ENCODE measurements around the gene VEPH1. TPM values are rescaled to one million over a fixed set of nuclear protein-coding genes. Genes with fewer than 3 reads are reported as not detected.

VEPH1 gene
- total RNA-seq, 1 donor from 2014 or later = 2.2 TPM

DNA sequence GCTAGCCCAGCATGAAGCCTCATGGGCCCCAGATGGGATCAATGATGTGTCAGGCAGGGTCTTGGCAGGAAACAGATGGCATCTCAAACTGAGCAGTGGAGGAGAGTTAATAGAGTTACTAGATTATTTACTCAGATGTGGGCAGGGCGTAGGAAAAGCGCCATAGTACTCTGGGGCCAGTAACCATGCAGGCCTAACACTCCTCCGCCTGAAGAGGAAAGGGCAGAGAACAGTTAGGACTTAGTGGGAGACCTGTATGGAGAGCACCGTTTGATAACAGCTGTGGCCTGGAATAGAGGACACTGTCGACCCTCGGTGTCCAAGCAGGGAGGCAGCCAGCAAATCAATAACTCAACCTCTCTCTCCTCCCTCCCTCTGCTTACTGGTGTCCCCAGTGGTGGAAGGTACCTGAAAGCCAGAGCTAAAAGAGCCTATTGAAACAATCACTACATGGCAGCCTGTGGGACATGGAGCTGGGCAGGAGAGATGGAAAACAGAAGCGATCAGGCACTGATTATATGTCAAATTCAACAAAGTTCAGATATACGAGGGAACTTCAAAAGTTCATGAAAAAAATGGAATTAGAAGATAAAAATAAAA is 231.8 kb downstream of the VEPH1 start:
- no peak overlapping the region for H3K27ac Mint-ChIP-seq (ENCODE audit: unreplicated experiment)
- no peak for DNase-seq (ENCODE audit: low spot score)
- H3K4me3 Mint-ChIP-seq (ENCODE audit: unreplicated experiment) = no peak overlapping the region
- H3K36me3 Mint-ChIP-seq (ENCODE audit: low read depth) = no peaks in the 10 kb centered on the region
- no peaks in the 10 kb centered on the region for H3K9me3 Mint-ChIP-seq (ENCODE audit: low read depth)
- no peaks in the 10 kb centered on the region for H3K27me3 Mint-ChIP-seq (ENCODE audit: low read depth)
- H3K4me1 Mint-ChIP-seq (ENCODE audit: low read depth) = no peaks in the 10 kb centered on the region
- TF ChIP-seq, protein P1, sequence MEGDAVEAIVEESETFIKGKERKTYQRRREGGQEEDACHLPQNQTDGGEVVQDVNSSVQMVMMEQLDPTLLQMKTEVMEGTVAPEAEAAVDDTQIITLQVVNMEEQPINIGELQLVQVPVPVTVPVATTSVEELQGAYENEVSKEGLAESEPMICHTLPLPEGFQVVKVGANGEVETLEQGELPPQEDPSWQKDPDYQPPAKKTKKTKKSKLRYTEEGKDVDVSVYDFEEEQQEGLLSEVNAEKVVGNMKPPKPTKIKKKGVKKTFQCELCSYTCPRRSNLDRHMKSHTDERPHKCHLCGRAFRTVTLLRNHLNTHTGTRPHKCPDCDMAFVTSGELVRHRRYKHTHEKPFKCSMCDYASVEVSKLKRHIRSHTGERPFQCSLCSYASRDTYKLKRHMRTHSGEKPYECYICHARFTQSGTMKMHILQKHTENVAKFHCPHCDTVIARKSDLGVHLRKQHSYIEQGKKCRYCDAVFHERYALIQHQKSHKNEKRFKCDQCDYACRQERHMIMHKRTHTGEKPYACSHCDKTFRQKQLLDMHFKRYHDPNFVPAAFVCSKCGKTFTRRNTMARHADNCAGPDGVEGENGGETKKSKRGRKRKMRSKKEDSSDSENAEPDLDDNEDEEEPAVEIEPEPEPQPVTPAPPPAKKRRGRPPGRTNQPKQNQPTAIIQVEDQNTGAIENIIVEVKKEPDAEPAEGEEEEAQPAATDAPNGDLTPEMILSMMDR (IDR thresholded peaks at IDR 0.05) = no peak

GRCh38 chr3:157268026-157268425 is 235.2 kb downstream of the VEPH1 start:
- Mint-ChIP-seq H3K4me3 (ENCODE audit: unreplicated experiment) (no peak overlapping the region), H3K27ac (ENCODE audit: unreplicated experiment) (no peak overlapping the region)
- TF ChIP-seq, protein P1 (IDR thresholded peaks at IDR 0.05) = no peak

GRCh38 chr3:157265931-157266330 is 237.3 kb downstream of the VEPH1 start:
- Mint-ChIP-seq H3K4me1 (ENCODE audit: low read depth) (peaks cover 14% of the 10 kb centered on the region), H3K9me3 (ENCODE audit: low read depth) (peaks cover 2% of the 10 kb centered on the region), H3K4me3 (ENCODE audit: unreplicated experiment) (no peak overlapping the region), H3K27me3 (ENCODE audit: low read depth) (no peaks in the 10 kb centered on the region), H3K27ac (ENCODE audit: unreplicated experiment) (no peak overlapping the region), H3K36me3 (ENCODE audit: low read depth) (peaks cover 1% of the 10 kb centered on the region)
- DNase-seq (ENCODE audit: low spot score) = no peak
- TF ChIP-seq, protein P1 (IDR thresholded peaks at IDR 0.05) = no peak

More at GRCh38 chr3:157268026-157268425, 235.2 kb downstream of the VEPH1 start:
- Mint-ChIP-seq H3K36me3 (ENCODE audit: low read depth) (peaks cover 1% of the 10 kb centered on the region), H3K9me3 (ENCODE audit: low read depth) (peaks cover 2% of the 10 kb centered on the region), H3K4me1 (ENCODE audit: low read depth) (peaks cover 5% of the 10 kb centered on the region), H3K27me3 (ENCODE audit: low read depth) (no peaks in the 10 kb centered on the region)
- no peak for DNase-seq (ENCODE audit: low spot score)

DNA sequence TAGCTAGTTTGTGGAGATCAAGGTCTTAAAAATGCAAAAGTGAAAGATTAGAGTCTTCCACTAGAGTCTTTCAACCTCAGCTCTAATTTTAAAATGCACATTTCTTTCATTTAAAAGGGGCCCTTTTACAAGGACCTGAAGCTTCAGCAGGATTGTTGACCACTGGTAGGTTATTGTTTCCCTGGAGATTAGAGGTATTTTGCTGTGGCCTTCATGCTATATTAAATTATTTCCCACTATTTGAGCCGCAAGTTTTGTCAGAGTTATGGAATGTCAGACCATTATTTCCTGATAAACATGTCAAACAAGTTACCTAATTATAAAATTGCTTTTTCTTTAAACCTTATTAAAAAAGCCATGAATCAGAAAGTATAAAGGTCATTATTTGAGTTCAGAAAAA is 240.2 kb downstream of the VEPH1 start:
- no peak for DNase-seq (ENCODE audit: low spot score)
- TF ChIP-seq, protein P1 (IDR thresholded peaks at IDR 0.05) = no peak
- H3K27ac Mint-ChIP-seq (ENCODE audit: unreplicated experiment) = no peak overlapping the region
- no peak overlapping the region for H3K4me3 Mint-ChIP-seq (ENCODE audit: unreplicated experiment)
- H3K4me1 Mint-ChIP-seq (ENCODE audit: low read depth) = peaks cover 17% of the 10 kb centered on the region
- peaks cover 1% of the 10 kb centered on the region for H3K36me3 Mint-ChIP-seq (ENCODE audit: low read depth)
- H3K27me3 Mint-ChIP-seq (ENCODE audit: low read depth) = no peaks in the 10 kb centered on the region
- H3K9me3 Mint-ChIP-seq (ENCODE audit: low read depth) = peaks cover 2% of the 10 kb centered on the region

DNA sequence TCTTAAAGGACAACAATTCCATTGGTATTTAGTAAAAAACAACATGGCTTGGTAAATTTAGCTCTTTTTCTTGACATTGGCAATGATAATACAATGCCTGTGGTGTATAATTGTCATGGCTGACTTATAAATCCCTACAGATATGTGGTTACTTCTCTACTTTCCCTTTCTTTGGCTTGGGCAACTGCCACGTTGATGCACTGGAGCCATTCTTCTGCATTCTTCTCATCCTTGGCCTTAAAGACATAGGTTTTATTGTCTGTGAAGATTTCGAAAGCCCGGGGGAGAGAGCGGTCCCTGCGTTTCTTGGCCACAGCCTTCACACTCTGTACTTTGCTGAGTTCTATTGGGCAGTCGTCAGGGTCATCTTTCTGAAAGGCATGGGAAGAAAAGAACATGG is 242.2 kb downstream of the VEPH1 start:
- Mint-ChIP-seq H3K9me3 (ENCODE audit: low read depth) (no peaks in the 10 kb centered on the region), H3K4me3 (ENCODE audit: unreplicated experiment) (no peak overlapping the region), H3K27me3 (ENCODE audit: low read depth) (no peaks in the 10 kb centered on the region), H3K4me1 (ENCODE audit: low read depth) (peaks cover 26% of the 10 kb centered on the region), H3K27ac (ENCODE audit: unreplicated experiment) (peak overlapping the region; percentile 19), H3K36me3 (ENCODE audit: low read depth) (no peaks in the 10 kb centered on the region)
- TF ChIP-seq, protein P1 (IDR thresholded peaks at IDR 0.05) = no peak
- no peak for DNase-seq (ENCODE audit: low spot score)

All from chondrocyte (in vitro differentiated cells).